Measurements from ENCODE around the gene TWIST2.

DNA sequence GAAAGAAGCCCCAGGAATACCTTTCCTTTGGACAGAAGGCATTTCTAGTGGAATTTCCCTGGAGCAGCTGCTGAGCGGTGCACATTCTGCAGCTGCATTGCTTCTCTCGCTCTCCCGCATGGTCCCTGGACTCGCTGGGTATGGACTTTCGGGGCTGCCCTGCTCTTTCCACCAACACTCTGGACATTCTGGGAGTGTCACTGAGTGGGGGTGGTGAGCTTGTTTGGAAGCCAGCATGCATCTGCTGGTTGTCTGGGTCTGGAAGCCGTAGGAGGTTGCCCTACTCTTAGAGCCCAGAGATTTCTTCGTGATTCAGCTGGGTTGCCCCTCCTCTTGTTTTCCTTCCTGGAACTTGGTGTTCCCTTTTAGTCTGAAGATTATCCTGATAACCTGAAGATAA lies 52.6 kb downstream of the TWIST2 start:
- TF ChIP-seq, protein P1, sequence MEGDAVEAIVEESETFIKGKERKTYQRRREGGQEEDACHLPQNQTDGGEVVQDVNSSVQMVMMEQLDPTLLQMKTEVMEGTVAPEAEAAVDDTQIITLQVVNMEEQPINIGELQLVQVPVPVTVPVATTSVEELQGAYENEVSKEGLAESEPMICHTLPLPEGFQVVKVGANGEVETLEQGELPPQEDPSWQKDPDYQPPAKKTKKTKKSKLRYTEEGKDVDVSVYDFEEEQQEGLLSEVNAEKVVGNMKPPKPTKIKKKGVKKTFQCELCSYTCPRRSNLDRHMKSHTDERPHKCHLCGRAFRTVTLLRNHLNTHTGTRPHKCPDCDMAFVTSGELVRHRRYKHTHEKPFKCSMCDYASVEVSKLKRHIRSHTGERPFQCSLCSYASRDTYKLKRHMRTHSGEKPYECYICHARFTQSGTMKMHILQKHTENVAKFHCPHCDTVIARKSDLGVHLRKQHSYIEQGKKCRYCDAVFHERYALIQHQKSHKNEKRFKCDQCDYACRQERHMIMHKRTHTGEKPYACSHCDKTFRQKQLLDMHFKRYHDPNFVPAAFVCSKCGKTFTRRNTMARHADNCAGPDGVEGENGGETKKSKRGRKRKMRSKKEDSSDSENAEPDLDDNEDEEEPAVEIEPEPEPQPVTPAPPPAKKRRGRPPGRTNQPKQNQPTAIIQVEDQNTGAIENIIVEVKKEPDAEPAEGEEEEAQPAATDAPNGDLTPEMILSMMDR (conservative IDR thresholded peaks at IDR 0.05; ENCODE audit: low read depth, low read length): no peak
- no peak for TF ChIP-seq EZH2 (IDR thresholded peaks at IDR 0.05; ENCODE audit: borderline replicate concordance, low read depth, low read length, poor library complexity, severe bottlenecking)
